BE2C (cell line): ENCODE data around the gene AP5M1.
A peak's percentile ranks its signal among the peaks of the same experiment; 100 is the strongest.
"Not testable (repeated sequence)": the region's sequence is repeated elsewhere in the genome, so short reads cannot be mapped to it uniquely, and the experiment has no call there.

Experiments
- DNase-seq: peaks from one replicate; pipeline ENCODE4 v3.0.0-alpha.2; 2020
- H3K27me3 ChIP-seq: fragments of 250-450 bp; sonication (Bioruptor Pico); 2 replicates; pipeline ENCODE4 v1.5.1; 2020; ENCODE audit warnings: mild to moderate bottlenecking
- H3K36me3 ChIP-seq: fragments of 250-450 bp; sonication (Bioruptor Pico); 2 replicates; pipeline ENCODE4 v1.5.1; 2020; ENCODE audit warnings: mild to moderate bottlenecking
- H3K4me1 ChIP-seq: fragments of 250-450 bp; sonication (Bioruptor Pico); 2 replicates; pipeline ENCODE4 v1.5.1; 2020
- H3K4me3 ChIP-seq: 2 replicates; pipeline ENCODE4 v1.5.1; 2011; ENCODE audit warnings: low read depth, low read length
- H3K9me3 ChIP-seq: fragments of 250-450 bp; sonication (Bioruptor Pico); 2 replicates; pipeline ENCODE4 v1.5.1; 2020
- CTCF ChIP-seq: IDR thresholded peaks from 2 replicates; pipeline ENCODE4 v1.5.1; 2012; ENCODE audit warnings: mild to moderate bottlenecking, low read depth, low read length

The AP5M1 gene

DNA sequence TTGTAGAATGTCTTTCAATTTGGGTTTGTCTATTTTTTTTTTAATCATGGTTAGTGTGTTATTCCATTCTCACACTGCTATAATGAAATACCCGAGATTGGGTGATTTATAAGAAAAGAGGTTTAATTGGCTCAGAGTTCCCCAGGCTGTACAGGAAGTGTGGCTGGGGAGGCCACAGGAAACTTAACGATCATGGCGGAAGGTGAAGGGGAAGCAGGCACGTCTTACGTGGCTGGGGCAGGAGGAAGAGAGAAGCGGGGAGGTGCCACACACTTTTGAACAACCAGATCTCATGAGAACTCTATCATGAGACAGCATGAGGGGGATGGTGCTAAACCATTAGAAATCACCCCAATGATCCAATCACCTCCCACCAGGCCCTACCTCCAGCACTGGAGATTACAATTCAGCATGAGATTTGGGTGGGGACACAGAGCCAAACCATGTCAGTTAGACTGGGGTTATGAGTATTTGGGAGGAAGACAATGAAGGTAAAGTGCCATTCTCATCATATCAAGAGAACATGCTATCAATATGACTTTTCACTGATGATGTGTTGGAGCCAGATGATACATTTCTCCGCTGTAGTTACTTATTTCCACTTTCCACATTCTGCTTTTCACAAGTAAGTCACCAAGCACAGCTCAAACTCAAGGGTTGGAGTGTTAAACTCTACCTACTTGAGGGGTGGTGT, 45.8 kb downstream of the AP5M1 start:
- Histone ChIP-seq H3K4me3 (no peak overlapping the region), H3K36me3 (no peaks in the 10 kb centered on the region), H3K27me3 (peaks cover 50% of the 10 kb centered on the region), H3K9me3 (no peaks in the 10 kb centered on the region), H3K4me1 (no peaks in the 10 kb centered on the region)
- DNase-seq = no peak
- no peak for TF ChIP-seq CTCF

GRCh38 chr14:57317248-57317833, 48.6 kb downstream of the AP5M1 start:
- H3K27me3 ChIP-seq = peaks cover 49% of the 10 kb centered on the region
- peak; percentile 79 for DNase-seq
- peak; percentile 91 for TF ChIP-seq CTCF

GRCh38 chr14:57319636-57320192, 50.9 kb downstream of the AP5M1 start:
- no peak overlapping the region for H3K4me3 ChIP-seq
- H3K4me1 ChIP-seq = no peaks in the 10 kb centered on the region
- H3K36me3 ChIP-seq = no peaks in the 10 kb centered on the region
- no peak for TF ChIP-seq CTCF
- peaks cover 39% of the 10 kb centered on the region for H3K27me3 ChIP-seq
- DNase-seq = no peak
- no peaks in the 10 kb centered on the region for H3K9me3 ChIP-seq

More at GRCh38 chr14:57317248-57317833, 48.6 kb downstream of the AP5M1 start:
- Histone ChIP-seq H3K9me3 (no peaks in the 10 kb centered on the region), H3K4me3 (no peak overlapping the region), H3K4me1 (no peaks in the 10 kb centered on the region), H3K36me3 (no peaks in the 10 kb centered on the region)

- Histone ChIP-seq H3K9me3 (no peaks in the 10 kb centered on the region), H3K4me3 (no peak overlapping the region), H3K4me1 (no peaks in the 10 kb centered on the region), H3K27me3 (peaks cover 19% of the 10 kb centered on the region), H3K36me3 (no peaks in the 10 kb centered on the region)
- no peak for DNase-seq
- no peak for TF ChIP-seq CTCF
Observed at GRCh38 chr14:57323721-57324120, 55.0 kb downstream of the AP5M1 start.

GRCh38 chr14:57326253-57326652, 57.5 kb downstream of the AP5M1 start:
- no peak for DNase-seq
- Histone ChIP-seq H3K27me3 (peaks cover 4% of the 10 kb centered on the region; the same call in 1 of the 2 replicates), H3K36me3 (no peaks in the 10 kb centered on the region), H3K4me1 (no peaks in the 10 kb centered on the region), H3K4me3 (no peak overlapping the region), H3K9me3 (no peaks in the 10 kb centered on the region)
- no peak for TF ChIP-seq CTCF

- no peak for DNase-seq
- no peak for TF ChIP-seq CTCF
- Histone ChIP-seq H3K9me3 (no peaks in the 10 kb centered on the region), H3K27me3 (no peaks in the 10 kb centered on the region), H3K4me1 (no peaks in the 10 kb centered on the region), H3K4me3 (no peak overlapping the region), H3K36me3 (no peaks in the 10 kb centered on the region)
Observed at GRCh38 chr14:57329833-57330232, 61.1 kb downstream of the AP5M1 start.

- not testable (repeated sequence) for H3K36me3 ChIP-seq, H3K27me3 ChIP-seq, H3K4me1 ChIP-seq, DNase-seq, H3K4me3 ChIP-seq, H3K9me3 ChIP-seq
Observed at GRCh38 chr14:57332475-57332874, 63.7 kb downstream of the AP5M1 start.

DNA sequence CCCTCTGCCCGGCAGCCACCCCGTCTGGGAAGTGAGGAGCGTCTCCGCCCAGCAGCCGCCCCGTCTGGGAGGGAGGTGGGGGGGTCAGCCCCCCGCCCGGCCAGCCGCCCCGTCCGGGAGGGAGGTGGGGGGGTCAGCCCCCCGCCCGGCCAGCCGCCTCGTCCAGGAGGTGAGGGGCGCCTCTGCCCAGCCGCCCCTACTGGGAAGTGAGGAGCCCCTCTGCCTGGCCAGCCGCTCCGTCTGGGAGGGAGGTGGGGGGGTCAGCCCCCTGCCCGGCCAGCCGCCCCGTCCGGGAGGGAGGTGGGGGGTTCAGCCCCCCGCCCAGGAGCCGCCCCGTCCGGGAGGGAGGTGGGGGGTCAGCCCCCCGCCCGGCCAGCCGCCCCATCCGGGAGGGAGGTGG, 65.0 kb downstream of the AP5M1 start:
- H3K9me3 ChIP-seq = not testable (repeated sequence)

More for the DNA sequence above, 65.0 kb downstream of the AP5M1 start:
- H3K27me3 ChIP-seq, H3K4me3 ChIP-seq, DNase-seq, H3K4me1 ChIP-seq, H3K36me3 ChIP-seq: not testable (repeated sequence)
